Measurements from ENCODE around the gene VPS26C. TPM values are rescaled to one million over a fixed set of nuclear protein-coding genes. Genes with fewer than 3 reads are reported as not detected.

The VPS26C gene
- total and polyA plus RNA-seq, 5 experiments from 2014 or later = 60.1 to 77.8 (median 72.7) TPM

GRCh38 chr21:37195610-37196009 is 71.5 kb downstream of the VPS26C start:
- Mint-ChIP-seq H3K4me3 (no peak overlapping the region), H3K9me3 (no peaks in the 10 kb centered on the region), H3K36me3 (peaks cover 0 to 89% (median 46%) of the 10 kb centered on the region in 3 donors), H3K27me3 (no peaks in the 10 kb centered on the region), H3K4me1 (no peaks in the 10 kb centered on the region), H3K27ac (no peak overlapping the region)
- POLR2A ChIA-PET = no interaction called here
- ATAC-seq = no peak
- DNase-seq = no peak

GRCh38 chr21:37195059-37195458 is 72.1 kb downstream of the VPS26C start:
- POLR2A ChIA-PET = no interaction called here

GRCh38 chr21:37193676-37194075 is 73.5 kb downstream of the VPS26C start:
- H3K4me1 Mint-ChIP-seq = no peaks in the 10 kb centered on the region
- peaks cover 0 to 95% (median 37%) of the 10 kb centered on the region in 3 donors for H3K36me3 Mint-ChIP-seq
- no peak overlapping the region for H3K4me3 Mint-ChIP-seq
- no peaks in the 10 kb centered on the region for H3K27me3 Mint-ChIP-seq
- H3K27ac Mint-ChIP-seq = peak overlapping the region in 1 of 10 donors; percentile 50
- POLR2A ChIA-PET = no interaction called here
- H3K9me3 Mint-ChIP-seq = no peaks in the 10 kb centered on the region
- ATAC-seq (no peak), DNase-seq (no peak)

More at GRCh38 chr21:37195059-37195458, 72.1 kb downstream of the VPS26C start:
- H3K4me3 Mint-ChIP-seq = no peak overlapping the region
- no peaks in the 10 kb centered on the region for H3K27me3 Mint-ChIP-seq
- H3K27ac Mint-ChIP-seq = peak overlapping the region in 4 of 10 donors; percentile 23 to 84 (median 62)
- DNase-seq (no peak), ATAC-seq (no peak)
- peaks cover 0 to 90% (median 43%) of the 10 kb centered on the region in 3 donors for H3K36me3 Mint-ChIP-seq
- no peaks in the 10 kb centered on the region for H3K4me1 Mint-ChIP-seq
- H3K9me3 Mint-ChIP-seq = no peaks in the 10 kb centered on the region

GRCh38 chr21:37193006-37193405 is 74.1 kb downstream of the VPS26C start:
- POLR2A ChIA-PET = no interaction called here
- no peaks in the 10 kb centered on the region for H3K9me3 Mint-ChIP-seq
- ATAC-seq = no peak
- no peak for DNase-seq
- H3K27me3 Mint-ChIP-seq = no peaks in the 10 kb centered on the region
- no peaks in the 10 kb centered on the region for H3K4me1 Mint-ChIP-seq
- no peak overlapping the region for H3K4me3 Mint-ChIP-seq
- H3K36me3 Mint-ChIP-seq = peaks cover 4 to 93% (median 35%) of the 10 kb centered on the region in 3 donors
- H3K27ac Mint-ChIP-seq = no peak overlapping the region

GRCh38 chr21:37192019-37192418 is 75.1 kb downstream of the VPS26C start:
- Mint-ChIP-seq H3K36me3 (peaks cover 4 to 93% (median 34%) of the 10 kb centered on the region in 3 donors), H3K9me3 (no peaks in the 10 kb centered on the region), H3K27ac (peak overlapping the region in 3 of 10 donors; percentile 23 to 40 (median 24)), H3K4me3 (no peak overlapping the region), H3K27me3 (no peaks in the 10 kb centered on the region), H3K4me1 (no peaks in the 10 kb centered on the region)
- POLR2A ChIA-PET = interaction anchor here (0.6 kb wide), 1 partner anchor 147 kb away, joined by 3 read pairs; no protein-coding TSS in a partner anchor
- ATAC-seq (no peak), DNase-seq (no peak)

GRCh38 chr21:37188825-37189224 is 78.3 kb downstream of the VPS26C start:
- H3K9me3 Mint-ChIP-seq = no peaks in the 10 kb centered on the region
- ATAC-seq (no peak), DNase-seq (no peak)
- POLR2A ChIA-PET = no interaction called here
- H3K36me3 Mint-ChIP-seq = peaks cover 4 to 87% (median 28%) of the 10 kb centered on the region in 3 donors
- no peak overlapping the region for H3K4me3 Mint-ChIP-seq
- H3K4me1 Mint-ChIP-seq = no peaks in the 10 kb centered on the region
- no peak overlapping the region for H3K27ac Mint-ChIP-seq
- H3K27me3 Mint-ChIP-seq = no peaks in the 10 kb centered on the region

GRCh38 chr21:37186983-37187382 is 80.2 kb downstream of the VPS26C start:
- POLR2A ChIA-PET = no interaction called here
- H3K27me3 Mint-ChIP-seq = no peaks in the 10 kb centered on the region
- H3K9me3 Mint-ChIP-seq = no peaks in the 10 kb centered on the region
- peaks cover 0 to 3% (median under 1%) of the 10 kb centered on the region in 4 donors for H3K4me1 Mint-ChIP-seq
- H3K27ac Mint-ChIP-seq = peak overlapping the region in 3 of 10 donors; percentile 21 to 69 (median 32)
- peaks cover 4 to 82% (median 24%) of the 10 kb centered on the region in 3 donors for H3K36me3 Mint-ChIP-seq
- no peak overlapping the region for H3K4me3 Mint-ChIP-seq
- no peak for ATAC-seq
- no peak for DNase-seq

- peaks cover 0 to 1% (median 0%) of the 10 kb centered on the region in 9 donors for H3K9me3 Mint-ChIP-seq
- POLR2A ChIA-PET = no interaction called here
- DNase-seq = no peak
- peak overlapping the region in 2 of 10 donors; percentile 13 to 36 for H3K27ac Mint-ChIP-seq
- H3K4me1 Mint-ChIP-seq = peaks cover 0 to 3% (median under 1%) of the 10 kb centered on the region in 4 donors
- peaks cover 6 to 72% (median 23%) of the 10 kb centered on the region in 3 donors for H3K36me3 Mint-ChIP-seq
- ATAC-seq = no peak
- no peak overlapping the region for H3K4me3 Mint-ChIP-seq
- no peaks in the 10 kb centered on the region for H3K27me3 Mint-ChIP-seq
These were observed 82.1 kb downstream of the VPS26C start for GRCh38 chr21:37184784-37185593.

- Mint-ChIP-seq H3K9me3 (peaks cover 0 to 8% (median 0%) of the 10 kb centered on the region in 9 donors), H3K4me1 (peaks cover 0 to 3% (median under 1%) of the 10 kb centered on the region in 4 donors), H3K27me3 (no peaks in the 10 kb centered on the region), H3K4me3 (no peak overlapping the region), H3K27ac (peak overlapping the region in 5 of 10 donors; percentile 10 to 59 (median 41)), H3K36me3 (peaks cover 10 to 70% (median 31%) of the 10 kb centered on the region in 3 donors)
- no peak for ATAC-seq
- POLR2A ChIA-PET = no interaction called here
- DNase-seq = no peak
These were observed 83.4 kb downstream of the VPS26C start for GRCh38 chr21:37183749-37184148.

GRCh38 chr21:37182222-37182621 is 84.9 kb downstream of the VPS26C start:
- ATAC-seq = no peak
- peaks cover 0 to 4% (median 2%) of the 10 kb centered on the region in 4 donors for H3K4me1 Mint-ChIP-seq
- no peaks in the 10 kb centered on the region for H3K27me3 Mint-ChIP-seq
- peaks cover 0 to 8% (median 0%) of the 10 kb centered on the region in 9 donors for H3K9me3 Mint-ChIP-seq
- POLR2A ChIA-PET = no interaction called here
- no peak overlapping the region for H3K4me3 Mint-ChIP-seq
- H3K36me3 Mint-ChIP-seq = peaks cover 18 to 71% (median 42%) of the 10 kb centered on the region in 3 donors
- H3K27ac Mint-ChIP-seq = peak overlapping the region in 3 of 10 donors; percentile 21 to 71 (median 58)
- no peak for DNase-seq

GRCh38 chr21:37181059-37181458 is 86.1 kb downstream of the VPS26C start:
- peaks cover 0 to 4% (median 2%) of the 10 kb centered on the region in 4 donors for H3K4me1 Mint-ChIP-seq
- no peak overlapping the region for H3K4me3 Mint-ChIP-seq
- POLR2A ChIA-PET = no interaction called here
- no peak for DNase-seq
- peaks cover 0 to 8% (median 0%) of the 10 kb centered on the region in 9 donors for H3K9me3 Mint-ChIP-seq
- H3K27me3 Mint-ChIP-seq = no peaks in the 10 kb centered on the region
- peak overlapping the region in 3 of 10 donors; percentile 22 to 51 (median 51) for H3K27ac Mint-ChIP-seq
- ATAC-seq = no peak
- peaks cover 18 to 73% (median 43%) of the 10 kb centered on the region in 3 donors for H3K36me3 Mint-ChIP-seq

- peaks cover 0 to 2% (median under 1%) of the 10 kb centered on the region in 4 donors for H3K4me1 Mint-ChIP-seq
- DNase-seq = no peak
- H3K36me3 Mint-ChIP-seq = peaks cover 18 to 82% (median 45%) of the 10 kb centered on the region in 3 donors
- POLR2A ChIA-PET = no interaction called here
- no peak for ATAC-seq
- peaks cover 0 to 8% (median 0%) of the 10 kb centered on the region in 9 donors for H3K9me3 Mint-ChIP-seq
- H3K27ac Mint-ChIP-seq = peak overlapping the region in 1 of 10 donors; percentile 21
- H3K4me3 Mint-ChIP-seq = no peak overlapping the region
- H3K27me3 Mint-ChIP-seq = no peaks in the 10 kb centered on the region
These were observed 90.4 kb downstream of the VPS26C start for GRCh38 chr21:37176716-37177115.

Data from naive thymus-derived CD8-positive, alpha-beta T cell (primary cell).